IPS DF 4.7 (cell line): ENCODE measurements around the gene INTS11.

Experiments used
- DNase-seq: peaks from one replicate; pipeline ENCODE4 v3.0.0-alpha.2; 2013; ENCODE audit warnings: low spot score; ENCODE audit errors: extremely low read depth

Gene INTS11

DNA sequence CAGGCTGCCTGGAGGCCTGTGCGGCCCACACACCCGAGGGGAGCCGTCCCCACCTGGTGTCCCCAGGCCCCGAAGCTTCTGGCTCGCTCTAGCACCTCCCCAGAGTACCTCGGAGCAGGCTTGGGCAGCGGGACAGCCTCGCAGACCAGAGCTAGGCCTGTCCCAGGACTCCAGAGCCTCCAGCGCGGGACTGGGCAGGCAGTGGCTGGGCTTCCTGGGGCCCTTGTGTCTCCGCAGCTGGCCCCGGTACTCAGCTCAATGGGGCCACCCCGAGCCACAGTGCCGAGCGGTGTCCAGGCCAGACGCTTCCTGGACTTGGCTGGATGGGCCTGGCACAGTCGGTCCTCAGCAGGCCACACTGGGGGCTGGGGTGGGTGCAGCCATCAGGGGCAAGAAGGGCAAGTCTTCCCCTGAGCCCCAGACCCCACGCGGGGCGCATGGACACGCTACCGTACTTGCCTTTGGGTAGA is 39.3 kb downstream of the INTS11 start:
- no peak for DNase-seq

DNA sequence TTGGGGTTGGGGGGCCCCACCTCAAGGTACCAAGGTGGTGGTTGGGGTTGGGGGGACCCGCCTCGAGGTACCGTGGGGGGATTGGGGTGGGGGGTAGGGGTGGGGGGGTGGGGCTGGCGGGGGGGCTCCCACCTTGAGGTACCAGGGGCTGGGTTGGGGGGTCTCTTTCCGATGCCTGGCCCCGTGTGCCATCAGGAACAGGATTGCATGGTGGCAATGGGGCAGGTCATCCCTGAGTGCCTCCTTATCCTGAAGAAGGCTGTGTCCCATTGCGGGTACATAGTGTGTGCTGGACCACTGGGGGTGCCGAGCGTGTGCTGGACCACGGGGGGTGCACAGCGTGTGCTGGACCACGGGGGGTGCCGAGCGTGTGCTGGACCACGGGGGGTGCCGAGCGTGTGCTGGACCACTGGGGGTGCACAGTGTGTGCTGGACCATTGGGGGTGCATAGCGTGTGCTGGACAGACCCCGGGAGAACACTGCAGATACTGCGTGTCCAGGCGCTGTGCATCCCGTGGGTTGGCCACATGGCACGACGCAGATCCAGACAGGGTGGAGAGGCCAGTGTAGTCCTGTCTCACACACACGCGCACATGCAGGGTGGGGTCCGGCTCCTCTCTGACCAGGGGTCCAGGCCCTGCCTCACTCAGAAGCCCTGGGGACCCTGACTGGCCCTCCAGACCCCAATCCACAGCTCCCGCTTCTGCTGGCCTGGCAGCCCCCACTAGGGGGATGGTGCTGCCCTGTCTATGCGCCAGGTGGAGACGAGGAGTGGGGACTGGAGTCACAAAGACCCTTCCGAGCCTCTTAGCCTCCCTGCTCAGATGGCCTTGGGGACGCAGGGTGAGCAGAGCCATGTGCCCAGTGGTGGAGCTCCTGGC is 40.0 kb downstream of the INTS11 start:
- DNase-seq = no peak

DNA sequence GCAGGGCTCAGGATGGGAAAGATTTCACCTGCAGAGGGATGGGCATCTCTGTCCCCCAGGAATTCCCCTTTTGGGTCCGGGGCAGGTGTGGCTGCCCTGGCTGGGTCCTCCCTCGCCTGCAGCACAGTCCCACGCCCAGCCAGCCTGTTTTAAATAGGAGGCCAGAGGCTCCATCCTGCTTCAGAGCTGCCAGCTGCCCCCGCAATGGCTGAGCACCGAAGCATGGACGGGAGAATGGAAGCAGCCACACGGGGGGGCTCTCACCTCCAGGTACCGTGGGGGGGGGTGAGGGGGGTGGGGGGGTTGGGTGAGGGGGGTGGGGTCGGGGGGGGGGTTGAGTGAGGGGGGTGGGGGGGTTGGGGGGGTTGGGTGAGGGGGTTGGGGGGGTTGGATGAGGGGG is 40.6 kb downstream of the INTS11 start:
- DNase-seq = no peak

DNA sequence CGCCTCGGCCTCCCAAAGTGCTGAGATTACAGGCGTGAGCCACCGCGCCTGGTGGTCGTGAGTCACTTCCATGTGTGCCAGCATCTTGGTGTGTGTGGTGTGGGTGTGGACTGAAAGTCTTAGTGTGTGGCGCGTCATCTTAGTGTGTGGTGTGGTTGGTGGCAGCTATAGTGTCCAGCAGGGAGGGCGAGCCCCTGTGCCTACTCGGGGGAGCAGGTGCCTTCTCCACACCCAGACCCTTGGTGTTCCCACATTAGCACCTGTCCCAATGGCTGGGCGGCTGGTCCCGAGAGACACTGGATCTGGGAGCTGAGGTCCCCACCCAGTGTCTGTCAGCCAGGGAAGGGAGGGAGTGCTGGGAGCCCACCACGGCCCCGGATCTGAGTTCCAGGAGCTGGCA is 41.5 kb downstream of the INTS11 start:
- DNase-seq = no peak

DNA sequence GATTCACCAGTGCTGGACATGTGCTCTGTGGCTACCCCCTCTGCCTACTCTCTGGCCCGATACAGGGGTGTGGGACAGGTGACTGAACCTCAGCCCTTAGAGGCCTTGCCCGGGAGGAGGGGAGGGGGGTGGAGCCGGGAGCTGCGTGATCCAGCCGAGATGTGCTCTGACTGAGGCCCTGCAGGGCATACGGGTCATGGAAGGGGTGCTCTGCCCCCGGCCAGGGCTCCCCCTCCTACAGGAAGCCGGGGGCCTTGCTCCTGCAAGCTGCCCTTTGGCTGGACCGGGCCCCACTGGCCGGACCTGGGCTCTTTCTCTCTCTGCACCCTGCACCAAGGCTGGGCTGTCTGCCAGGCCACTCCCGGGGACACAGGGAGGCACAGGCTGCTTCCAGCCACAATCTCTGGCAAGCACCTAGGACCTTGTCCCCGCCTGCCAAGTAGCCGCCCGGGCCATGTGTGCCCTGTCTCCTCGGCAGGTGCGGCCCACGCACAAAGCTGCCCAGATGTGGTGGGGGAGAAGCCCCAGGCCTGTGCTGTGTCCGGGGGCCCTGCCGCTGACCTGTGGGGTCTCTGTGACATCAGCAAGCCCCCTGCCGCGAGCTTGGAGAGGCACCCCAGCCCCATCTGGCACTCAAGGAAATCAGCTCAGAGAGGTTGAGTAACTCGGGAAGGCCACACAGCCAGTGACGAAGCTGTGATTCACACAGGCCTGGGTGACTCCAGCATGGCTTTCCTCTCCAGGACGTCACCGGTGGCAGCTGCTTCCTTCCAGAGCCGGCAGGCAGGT is 42.7 kb downstream of the INTS11 start:
- DNase-seq = no peak

DNA sequence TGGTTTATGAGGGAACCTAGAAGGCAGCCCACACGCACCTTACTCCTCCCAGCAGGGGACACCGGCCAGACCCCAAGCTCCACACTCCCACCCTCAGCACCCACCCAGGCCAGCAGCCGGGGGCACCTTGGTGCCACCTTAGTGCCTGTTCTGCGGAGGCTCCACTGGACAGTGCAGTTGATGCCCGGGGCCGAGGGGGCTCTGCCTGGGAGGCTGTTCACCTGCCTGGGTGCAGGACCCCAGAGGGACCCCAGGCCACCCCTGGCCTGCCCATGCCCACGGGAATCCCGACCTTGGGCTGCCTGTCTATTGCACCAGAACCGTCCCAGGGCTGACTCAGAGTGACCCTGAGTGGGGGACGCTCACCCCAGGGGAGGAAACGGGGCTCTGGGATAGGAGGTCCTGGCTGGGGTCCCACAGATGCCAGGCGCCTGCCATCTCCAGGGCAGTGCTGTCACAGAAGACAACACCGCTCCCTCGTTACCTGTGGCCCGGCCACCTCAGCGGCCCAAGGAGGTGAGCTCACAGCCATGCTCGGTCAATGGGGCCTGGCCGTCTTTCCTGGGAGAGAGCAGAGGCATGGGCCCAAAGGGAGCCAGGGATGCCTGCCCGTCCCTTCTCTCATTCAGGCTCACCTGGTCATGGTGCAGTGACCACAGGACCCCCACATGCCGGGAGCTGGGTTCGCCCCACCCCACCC is 43.5 kb downstream of the INTS11 start:
- DNase-seq = no peak

DNA sequence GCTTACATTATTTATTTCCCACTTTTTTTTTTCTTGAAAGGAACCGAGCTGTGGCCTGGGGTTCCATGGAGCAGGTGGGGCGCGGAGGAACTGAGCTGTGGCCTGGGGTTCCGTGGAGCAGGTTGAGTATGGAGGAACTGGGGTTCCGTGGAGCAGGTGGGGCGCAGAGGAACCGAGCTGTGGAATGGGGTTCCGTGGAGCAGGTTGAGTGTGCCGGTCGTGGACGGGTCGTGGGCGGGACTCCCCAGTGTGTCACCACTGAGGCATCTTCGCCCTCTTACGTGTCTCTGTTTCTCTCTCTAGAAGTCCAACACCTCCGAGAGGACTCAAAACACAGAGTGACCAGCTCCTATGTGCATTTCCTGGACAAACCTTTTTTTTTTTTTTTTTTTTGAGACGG is 45.4 kb downstream of the INTS11 start:
- DNase-seq = no peak

DNA sequence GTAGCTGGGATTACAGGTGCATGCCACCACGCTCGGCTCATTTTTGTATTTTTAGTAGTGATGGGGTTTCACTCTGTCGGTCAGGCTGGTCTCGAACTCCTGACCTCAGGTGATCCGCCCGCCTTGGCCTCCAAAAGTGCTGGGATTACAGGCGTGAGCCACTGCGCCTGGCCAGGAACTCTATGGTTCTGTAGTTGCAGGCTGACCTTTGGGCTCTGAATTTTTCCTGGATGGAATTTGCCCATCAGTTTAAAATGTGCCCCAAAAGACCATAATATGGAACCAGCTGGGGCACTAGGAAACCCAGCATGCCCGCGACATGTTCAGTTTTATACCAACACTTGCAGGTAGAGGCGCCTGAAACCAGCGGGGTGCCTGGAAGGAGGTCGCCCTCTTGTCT is 45.8 kb downstream of the INTS11 start:
- DNase-seq = no peak

DNA sequence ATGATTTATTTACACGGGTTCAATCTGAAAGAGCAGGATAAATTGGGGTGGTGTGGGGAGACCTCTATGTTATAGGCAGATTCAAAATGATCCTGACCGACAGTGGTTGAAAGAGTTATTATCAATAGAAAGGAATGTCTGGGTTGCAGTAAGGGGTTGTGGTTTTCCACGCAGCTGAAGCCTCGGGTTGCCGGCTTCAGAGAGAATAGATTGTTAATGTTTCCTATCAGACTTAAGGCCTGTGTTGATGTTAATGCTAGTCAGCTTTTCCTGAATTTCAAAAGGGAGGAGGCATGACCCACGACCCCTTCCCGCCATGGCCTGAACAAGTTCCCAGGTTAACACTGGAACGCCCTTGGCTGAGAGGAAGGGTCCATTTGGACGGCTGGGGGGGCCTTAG is 48.6 kb downstream of the INTS11 start:
- no peak for DNase-seq

DNA sequence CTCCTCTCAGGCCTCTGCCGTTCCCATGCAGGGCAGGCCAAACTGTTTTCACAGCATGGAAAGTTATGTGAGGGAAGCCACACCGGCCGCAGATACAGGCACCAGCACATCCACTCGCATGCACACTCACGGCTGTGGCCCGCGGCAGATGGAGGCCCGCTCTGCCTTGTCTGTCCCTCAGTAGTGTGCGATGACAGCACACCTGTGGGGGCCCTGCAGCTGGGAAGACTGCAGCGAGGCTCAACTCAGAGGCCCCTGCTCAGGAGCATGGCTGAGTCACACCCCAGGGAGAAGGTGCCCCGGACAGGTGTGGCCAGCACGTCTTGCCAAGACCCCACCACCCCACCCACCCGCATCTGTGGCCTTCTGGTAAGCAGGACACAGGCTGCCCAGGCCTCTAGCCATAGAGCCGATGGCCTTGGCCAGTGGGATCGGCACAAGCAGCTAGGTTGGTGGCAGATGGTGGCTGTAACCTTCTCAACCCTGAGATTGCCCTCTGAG is 49.5 kb downstream of the INTS11 start:
- DNase-seq = no peak

DNA sequence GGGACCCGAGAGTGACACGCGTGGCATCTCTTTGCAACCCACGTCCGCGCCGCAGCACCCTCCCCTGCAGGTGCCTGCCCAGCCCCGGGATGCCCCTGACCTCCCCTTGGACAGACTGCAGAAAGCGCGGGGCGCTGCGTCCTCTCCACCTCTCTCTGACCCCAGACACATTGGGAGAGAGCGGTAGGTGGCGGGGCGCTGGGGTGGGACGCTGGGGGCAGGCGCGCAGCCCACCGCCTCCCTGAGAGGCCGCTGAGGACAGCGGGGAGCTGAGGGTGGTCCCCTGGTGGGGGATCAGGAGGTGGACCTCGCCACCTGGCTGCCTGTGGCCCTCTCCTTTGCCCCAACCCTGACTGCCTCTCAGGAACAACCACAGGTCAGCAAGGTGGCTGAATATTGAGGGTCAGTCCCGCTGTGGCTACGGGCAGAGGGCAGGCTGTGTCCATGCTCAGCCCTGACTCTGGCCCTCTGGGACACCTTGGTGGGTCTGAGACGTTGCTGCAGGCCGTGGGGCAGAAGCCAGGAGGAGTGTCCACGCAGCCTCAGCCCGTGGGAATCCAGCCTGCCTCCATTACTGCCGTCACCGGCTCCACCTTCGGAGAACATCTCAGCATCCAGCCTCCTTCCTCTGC is 50.0 kb downstream of the INTS11 start:
- no peak for DNase-seq

DNA sequence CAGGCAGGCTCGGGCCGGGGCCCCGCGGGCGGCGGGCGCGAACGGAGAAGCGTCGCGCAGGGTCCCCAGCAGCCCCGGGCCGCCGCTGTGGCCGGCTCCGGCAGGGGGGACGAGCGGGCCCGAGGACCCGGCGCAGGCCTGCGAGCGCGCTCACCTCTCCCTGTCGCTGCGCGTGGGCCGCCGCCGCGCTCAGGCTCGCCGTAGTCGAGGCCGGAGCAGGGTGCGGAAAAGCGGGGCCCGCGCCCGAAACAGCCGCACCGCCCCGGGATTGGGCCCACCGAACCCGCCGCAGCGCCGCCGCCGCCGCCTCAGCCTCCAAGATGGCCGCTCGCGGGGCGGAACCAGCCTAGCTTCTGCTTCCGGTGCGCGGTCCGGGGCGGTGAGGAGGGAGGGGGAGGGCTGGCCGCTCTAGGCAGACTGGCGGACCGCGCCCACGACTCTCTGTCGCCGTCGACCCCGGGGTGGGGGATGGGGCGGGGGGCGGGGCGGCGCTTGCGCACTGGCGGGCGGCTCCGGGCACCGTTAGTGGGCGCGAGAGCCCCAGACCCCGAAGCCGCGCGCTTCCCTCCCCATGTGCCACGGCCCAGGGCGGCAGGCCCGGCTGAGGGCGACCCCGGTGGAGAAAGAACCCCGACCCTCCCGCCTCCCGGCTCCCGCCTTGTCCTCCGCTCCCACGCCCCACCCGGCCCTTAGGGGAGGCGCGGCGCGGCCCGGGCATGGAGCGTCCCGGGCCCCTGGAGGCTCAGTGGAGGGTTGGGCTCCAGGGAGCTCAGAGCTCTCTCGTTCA is 50.8 kb downstream of the INTS11 start, which contains the start of gene UBE2J2:
Gene UBE2J2, minus strand, starts transcription at position 343 of the 787 bp plus-strand sequence. CDS start 5,862 bp downstream, outside the sequence.
- no peak for DNase-seq

DNA sequence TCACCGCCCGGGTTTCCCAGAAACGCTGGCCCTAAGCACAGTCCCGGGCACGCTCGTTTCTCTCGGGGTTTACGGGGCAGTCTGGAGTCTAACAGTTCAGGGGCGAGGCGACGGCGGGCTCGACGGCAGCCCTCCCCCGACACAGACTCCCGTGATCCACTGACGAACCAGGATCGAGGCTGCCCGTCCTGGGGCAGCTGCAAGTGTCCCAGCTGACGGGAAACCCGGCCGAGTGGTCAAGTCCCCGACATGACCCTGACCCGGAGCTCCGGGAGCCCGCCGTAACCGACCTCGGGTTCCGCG is 51.3 kb downstream of the INTS11 start:
- no peak for DNase-seq

DNA sequence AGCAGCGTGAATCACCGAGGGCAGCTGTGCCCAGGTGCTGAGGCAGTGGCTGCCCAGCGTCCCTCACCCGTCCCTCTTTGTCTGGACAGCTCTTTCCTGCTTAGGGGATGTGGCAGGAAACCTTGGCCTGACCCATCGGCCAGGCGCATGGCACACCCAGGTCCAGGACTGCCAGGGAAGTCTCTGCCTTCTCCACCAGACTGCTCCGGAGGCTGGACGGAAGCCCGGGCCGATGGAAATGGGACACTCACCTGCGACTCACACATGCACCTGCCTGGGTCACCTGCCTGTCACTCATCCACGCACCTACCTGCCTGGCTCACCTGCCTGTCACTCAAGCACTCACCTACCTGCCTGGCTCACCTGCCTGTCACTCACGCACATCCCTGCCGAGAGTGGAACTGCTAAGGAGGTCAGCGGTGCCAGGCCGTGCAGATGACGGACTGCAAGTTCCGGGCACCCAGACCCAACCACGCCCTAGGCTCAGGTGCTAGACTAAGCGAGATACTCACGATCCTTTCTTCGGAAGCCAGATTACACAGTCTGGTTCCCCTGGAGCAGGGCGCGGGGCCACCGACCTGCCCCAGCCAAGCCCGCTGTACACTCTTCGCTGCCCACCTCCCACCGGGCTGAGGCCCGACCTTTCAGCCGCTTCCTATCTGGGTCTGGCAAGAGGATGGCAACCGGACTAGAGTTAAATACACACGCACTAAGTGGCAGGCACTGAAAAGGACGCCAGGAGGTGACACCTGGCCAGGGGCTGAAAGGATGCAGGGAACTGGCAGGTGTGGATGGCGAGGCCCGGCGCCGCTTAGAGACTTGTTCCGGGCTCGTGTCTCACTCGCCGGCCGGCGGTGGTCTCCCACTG is 51.9 kb downstream of the INTS11 start:
- DNase-seq = no peak

DNA sequence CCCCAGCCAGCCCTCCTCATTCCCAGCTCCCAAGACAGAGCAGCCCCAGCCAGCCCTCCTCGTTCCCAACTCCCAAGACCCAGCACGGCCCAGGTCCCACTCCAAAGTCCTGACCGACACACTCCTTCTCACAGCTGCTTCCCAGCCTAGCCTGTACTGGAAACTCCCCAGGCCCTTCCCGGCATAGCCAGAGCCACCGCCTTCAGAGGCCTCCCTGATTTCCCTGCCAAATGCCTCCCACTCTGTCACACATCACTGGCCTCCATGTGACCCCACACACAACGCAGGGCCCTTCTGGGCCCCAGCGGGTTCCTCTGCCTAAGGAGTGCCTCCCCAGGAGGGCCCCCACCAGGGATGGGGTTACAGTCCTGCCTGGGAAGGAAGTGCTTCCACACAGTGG is 53.6 kb downstream of the INTS11 start:
- no peak for DNase-seq

DNA sequence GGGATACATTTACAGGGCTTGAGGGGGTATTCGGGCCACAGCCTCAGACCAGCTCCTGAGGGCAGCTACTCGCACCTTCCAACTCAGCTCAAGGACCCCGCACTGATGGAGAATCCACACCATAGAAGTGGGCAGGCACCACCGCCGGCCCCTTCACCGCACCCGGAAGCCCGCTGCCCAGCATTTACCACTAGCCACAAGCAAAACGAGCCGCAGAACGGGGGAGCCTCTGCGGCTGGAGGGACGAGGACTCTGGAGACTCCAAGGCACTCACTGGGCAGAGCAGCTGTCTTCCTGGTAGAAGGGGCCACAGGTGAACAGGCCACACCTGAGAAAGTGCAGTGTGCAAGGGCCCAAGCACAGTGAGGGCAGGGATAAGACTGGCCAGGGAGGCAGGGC is 56.2 kb downstream of the INTS11 start:
- no peak for DNase-seq

DNA sequence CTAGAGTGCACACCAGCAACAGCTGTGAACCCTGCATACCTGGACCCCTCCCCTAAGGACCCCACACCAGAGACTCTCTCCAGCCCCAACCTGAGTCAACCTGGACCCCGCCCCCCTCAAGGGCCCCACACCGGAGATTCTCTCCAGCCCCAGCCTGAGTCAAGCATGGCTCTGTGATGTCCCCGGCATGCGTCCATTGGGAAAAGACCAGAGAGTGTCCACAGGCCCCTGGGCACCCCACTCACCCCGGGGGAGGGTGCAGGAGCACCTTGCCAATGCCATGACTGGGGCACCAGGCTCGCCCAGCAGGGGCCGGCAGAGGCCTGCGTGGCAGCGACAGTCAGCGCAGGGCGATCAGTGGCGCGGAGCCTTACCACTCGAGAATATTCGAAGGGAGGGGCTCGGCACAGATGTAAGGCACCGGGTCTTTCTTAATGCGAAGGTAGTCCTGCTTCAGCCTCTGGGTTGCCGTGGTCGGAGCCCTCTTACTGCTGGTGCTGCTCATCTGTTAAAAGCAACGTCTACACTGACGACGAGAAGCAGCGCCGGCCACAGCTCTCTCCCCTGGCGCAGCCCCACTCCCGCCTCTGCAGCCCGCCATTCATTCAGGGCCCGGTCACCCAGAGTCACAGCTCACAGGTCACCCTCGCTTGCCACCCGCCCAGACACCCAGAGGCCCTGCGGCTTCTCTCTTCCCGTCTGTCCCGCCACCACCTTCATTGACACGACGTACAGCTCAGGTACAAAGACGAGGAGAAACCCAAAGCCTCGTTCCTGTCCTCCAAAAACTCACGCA is 56.8 kb downstream of the INTS11 start:
- DNase-seq = no peak

DNA sequence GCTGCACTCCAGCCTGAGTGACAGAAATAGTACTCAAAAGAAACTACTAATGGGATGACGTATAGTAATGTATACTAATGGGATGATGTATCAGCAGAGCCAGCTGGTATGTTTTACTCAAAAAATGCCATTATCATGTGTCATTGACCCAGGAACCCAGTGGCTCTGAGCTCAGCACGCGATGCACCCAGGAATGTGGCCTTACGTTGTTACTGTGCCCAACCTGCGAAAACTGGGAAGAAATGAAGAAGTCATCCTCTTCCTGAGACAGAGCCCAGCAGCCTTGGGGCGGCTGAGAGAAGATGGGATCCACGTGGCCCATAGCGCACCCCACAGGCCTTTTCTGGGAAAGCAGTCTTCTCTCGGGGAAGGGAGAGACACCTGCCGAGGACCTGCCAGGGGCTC is 59.6 kb downstream of the INTS11 start:
- no peak for DNase-seq

DNA sequence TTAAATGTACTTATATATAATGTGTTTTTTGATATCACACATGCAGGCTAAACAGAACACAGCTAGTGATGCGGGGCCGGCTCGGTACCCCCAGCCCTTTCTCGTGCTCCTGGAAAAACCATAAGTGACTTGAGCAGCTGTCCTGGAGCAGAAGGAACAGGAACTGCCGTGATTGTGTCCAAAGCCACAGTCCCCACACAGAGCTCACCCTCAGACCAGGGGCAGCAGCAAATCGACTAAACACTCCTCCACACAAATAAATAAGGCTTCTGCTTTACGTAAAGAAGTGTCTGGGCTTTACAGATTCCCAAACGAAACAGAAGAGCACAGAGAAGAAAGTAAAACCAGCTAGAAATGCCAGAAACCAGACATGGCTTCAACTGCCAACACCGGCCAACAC is 60.4 kb downstream of the INTS11 start:
- no peak for DNase-seq
